Measurements from ENCODE around the gene SP140. TPM values are rescaled to one million over a fixed set of nuclear protein-coding genes. Genes with fewer than 3 reads are reported as not detected.

The SP140 gene
- total RNA-seq, 2 donors from 2014 or later: 0.51 TPM; not detected in 1

DNA sequence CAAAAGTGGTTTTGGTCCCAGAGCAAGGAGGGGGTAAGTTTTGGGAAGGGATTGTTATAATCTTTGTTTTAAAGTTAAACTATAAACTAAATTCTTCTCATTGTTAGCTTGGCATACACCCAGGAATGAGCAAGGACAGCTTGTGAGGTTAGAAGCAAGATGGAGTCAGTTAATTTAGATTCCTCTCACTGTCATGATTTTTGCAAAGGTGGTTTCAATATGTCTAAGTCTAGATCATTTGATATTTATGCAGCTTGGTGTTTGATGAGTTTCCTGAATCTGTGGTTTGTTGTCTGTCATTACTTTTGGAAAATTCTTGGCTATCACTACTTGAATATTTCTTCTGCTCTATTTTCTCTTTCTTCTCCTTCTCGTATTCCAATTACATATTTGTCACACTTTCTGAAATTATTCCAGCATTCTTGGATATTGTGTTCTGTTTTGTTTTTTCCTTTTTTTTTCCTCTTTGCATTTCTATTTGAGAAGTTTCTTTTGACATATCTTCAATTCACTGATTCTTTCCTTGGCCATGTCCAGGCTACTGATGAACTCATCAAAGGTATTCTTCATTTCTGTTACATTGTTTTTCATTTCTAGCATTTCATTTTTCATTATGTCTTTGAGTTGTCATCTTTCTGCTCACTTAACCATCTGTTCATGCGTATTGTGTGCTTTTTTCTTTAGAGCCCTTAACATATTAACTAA, 5.1 kb downstream of the SP140 start:
- 91% methylated on average over 2 of the region's 2 CpGs for WGBS
- Histone ChIP-seq H3K36me3 (no peaks in the 10 kb centered on the region), H3K4me3 (no peak overlapping the region), H3K27ac (no peak overlapping the region), H3K4me1 (replicated peaks) (no peaks in the 10 kb centered on the region), H3K27me3 (replicated peaks; ENCODE audit: insufficient read depth) (no peaks in the 10 kb centered on the region), H3K9me3 (no peaks in the 10 kb centered on the region)
- intact Hi-C loops (cut with DNase I): no loop called here
- no peak for TF ChIP-seq POLR2AphosphoS5 (IDR thresholded peaks at IDR 0.05)
- TF ChIP-seq, protein P1, sequence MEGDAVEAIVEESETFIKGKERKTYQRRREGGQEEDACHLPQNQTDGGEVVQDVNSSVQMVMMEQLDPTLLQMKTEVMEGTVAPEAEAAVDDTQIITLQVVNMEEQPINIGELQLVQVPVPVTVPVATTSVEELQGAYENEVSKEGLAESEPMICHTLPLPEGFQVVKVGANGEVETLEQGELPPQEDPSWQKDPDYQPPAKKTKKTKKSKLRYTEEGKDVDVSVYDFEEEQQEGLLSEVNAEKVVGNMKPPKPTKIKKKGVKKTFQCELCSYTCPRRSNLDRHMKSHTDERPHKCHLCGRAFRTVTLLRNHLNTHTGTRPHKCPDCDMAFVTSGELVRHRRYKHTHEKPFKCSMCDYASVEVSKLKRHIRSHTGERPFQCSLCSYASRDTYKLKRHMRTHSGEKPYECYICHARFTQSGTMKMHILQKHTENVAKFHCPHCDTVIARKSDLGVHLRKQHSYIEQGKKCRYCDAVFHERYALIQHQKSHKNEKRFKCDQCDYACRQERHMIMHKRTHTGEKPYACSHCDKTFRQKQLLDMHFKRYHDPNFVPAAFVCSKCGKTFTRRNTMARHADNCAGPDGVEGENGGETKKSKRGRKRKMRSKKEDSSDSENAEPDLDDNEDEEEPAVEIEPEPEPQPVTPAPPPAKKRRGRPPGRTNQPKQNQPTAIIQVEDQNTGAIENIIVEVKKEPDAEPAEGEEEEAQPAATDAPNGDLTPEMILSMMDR (IDR thresholded peaks at IDR 0.05): no peak
- TF ChIP-seq POLR2A (IDR thresholded peaks at IDR 0.05): no peak
- no peak for DNase-seq (ENCODE audit: low spot score)

DNA sequence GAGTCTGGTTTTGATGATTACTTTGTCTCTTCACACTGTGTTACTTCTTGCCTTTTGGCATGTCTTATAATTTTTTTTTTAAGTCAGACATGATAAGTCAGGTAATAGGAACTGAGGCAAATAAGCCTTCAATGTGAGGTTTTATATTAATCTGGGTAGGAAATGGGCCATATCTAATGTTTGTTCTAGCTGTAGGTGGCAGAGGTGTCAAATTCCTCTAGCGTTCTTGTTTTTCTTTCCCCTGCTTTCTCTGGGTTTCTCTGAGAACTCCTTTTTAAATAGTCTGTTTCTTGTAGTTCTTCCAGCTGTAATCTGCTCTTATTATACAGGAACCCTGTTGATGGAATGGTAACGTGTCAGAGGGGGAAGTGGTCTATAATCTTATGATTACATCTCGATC, 5.7 kb downstream of the SP140 start:
- Histone ChIP-seq H3K4me1 (replicated peaks) (no peaks in the 10 kb centered on the region), H3K36me3 (no peaks in the 10 kb centered on the region), H3K4me3 (no peak overlapping the region), H3K9me3 (no peaks in the 10 kb centered on the region), H3K27me3 (replicated peaks; ENCODE audit: insufficient read depth) (no peaks in the 10 kb centered on the region), H3K27ac (no peak overlapping the region)
- intact Hi-C loops (cut with DNase I): no loop called here
- no peak for DNase-seq (ENCODE audit: low spot score)
- WGBS: 45% methylated on average over 3 of the region's 3 CpGs
- TF ChIP-seq POLR2A (IDR thresholded peaks at IDR 0.05) (no peak), POLR2AphosphoS5 (IDR thresholded peaks at IDR 0.05) (no peak)
- TF ChIP-seq, protein P1 (IDR thresholded peaks at IDR 0.05): no peak

DNA sequence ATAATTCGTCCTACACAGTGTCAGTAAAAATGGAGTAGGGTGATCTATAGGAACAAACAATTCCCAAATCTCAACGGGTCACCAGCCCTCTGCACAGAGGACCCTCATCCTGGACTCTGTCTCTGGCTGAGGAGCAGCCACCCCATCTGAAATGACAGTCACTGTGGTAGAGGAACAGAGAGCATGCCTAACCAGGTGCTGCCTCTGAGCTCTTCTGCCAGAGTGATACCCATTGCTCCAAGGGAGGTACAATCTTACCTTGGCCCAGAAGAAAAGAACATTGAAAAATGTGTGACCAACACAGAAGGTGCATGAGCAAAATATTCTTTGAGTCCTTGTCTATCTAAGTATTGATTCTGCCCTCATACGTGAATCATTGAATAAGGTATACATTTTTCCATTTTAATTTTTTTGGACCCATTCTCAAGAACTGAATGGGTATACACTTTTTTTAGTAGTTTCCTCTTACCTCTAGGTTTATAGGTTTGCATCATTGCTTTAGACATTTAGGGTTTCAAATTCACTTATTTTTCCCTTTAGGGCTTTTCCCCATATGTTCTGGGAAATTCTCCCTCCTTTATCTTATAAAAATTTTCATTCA, 8.7 kb downstream of the SP140 start:
- no peaks in the 10 kb centered on the region for H3K9me3 ChIP-seq
- intact Hi-C loops (cut with DNase I): no loop called here
- H3K27ac ChIP-seq: no peak overlapping the region
- TF ChIP-seq POLR2AphosphoS5 (IDR thresholded peaks at IDR 0.05) (no peak), POLR2A (IDR thresholded peaks at IDR 0.05) (no peak)
- TF ChIP-seq, protein P1 (IDR thresholded peaks at IDR 0.05): no peak
- no peak for DNase-seq (ENCODE audit: low spot score)
- H3K36me3 ChIP-seq: no peaks in the 10 kb centered on the region
- WGBS: 65% methylated on average over 3 of the region's 3 CpGs
- H3K4me1 ChIP-seq (replicated peaks): no peaks in the 10 kb centered on the region
- H3K27me3 ChIP-seq (replicated peaks; ENCODE audit: insufficient read depth): no peaks in the 10 kb centered on the region
- no peak overlapping the region for H3K4me3 ChIP-seq

DNA sequence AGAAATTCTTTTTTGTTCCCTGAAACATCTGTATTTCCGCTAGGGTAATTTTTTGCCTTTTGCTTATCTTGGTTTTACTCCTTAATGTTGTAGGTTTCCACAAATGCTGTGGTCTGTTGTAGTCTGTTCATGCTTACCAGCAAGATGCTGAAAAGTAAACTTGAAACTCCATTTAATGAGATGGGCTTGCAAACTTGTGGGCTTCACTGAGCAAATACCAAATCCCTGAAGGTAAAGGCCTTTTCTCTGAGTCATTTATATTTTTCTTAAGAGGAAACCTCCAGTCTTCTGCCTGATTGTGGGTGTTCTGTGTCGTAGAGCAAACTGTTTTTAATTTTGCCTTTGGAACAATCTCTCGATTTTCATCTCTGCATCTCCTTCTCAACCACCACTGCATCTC, 9.3 kb downstream of the SP140 start:
- WGBS: 78% methylated on average over 3 of the region's 3 CpGs
- no peak overlapping the region for H3K27ac ChIP-seq
- no peaks in the 10 kb centered on the region for H3K4me1 ChIP-seq (replicated peaks)
- H3K36me3 ChIP-seq: no peaks in the 10 kb centered on the region
- intact Hi-C loops (cut with DNase I): no loop called here
- no peaks in the 10 kb centered on the region for H3K9me3 ChIP-seq
- H3K27me3 ChIP-seq (replicated peaks; ENCODE audit: insufficient read depth): no peaks in the 10 kb centered on the region
- no peak overlapping the region for H3K4me3 ChIP-seq
- TF ChIP-seq POLR2A (IDR thresholded peaks at IDR 0.05) (no peak), POLR2AphosphoS5 (IDR thresholded peaks at IDR 0.05) (no peak)
- TF ChIP-seq, protein P1 (IDR thresholded peaks at IDR 0.05): no peak
- no peak for DNase-seq (ENCODE audit: low spot score)

DNA sequence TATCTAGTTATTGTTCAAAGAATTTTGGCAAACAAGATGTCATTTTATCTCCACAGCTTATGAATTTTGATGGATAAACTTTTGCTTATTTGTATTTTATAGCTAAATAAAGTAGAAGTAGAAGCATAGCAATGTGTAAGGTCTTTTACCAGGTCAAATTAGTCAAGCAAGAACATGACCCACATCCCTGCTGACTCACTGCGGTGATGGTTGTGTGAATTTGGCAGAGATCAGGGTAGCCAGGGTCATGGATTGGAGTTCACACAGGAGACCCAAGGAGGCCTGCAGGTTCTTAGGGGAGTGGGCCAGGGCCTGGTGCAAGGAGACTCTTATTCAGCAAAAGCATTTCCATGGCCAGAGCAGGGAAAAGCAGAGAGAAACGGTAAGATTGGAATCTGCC, 18.7 kb downstream of the SP140 start:
- no peaks in the 10 kb centered on the region for H3K36me3 ChIP-seq
- no peak for DNase-seq (ENCODE audit: low spot score)
- no peak overlapping the region for H3K27ac ChIP-seq
- H3K4me3 ChIP-seq: no peak overlapping the region
- H3K4me1 ChIP-seq (replicated peaks): no peaks in the 10 kb centered on the region
- H3K27me3 ChIP-seq (replicated peaks; ENCODE audit: insufficient read depth): no peaks in the 10 kb centered on the region
- no peaks in the 10 kb centered on the region for H3K9me3 ChIP-seq
- no peak for TF ChIP-seq POLR2A (IDR thresholded peaks at IDR 0.05)
- TF ChIP-seq, protein P1 (IDR thresholded peaks at IDR 0.05): no peak
- TF ChIP-seq POLR2AphosphoS5 (IDR thresholded peaks at IDR 0.05): no peak
- WGBS: 90% methylated on average over 2 of the region's 2 CpGs
- intact Hi-C loops (cut with DNase I): no loop called here
